Peyer's patch (tissue), 4 donors: ENCODE measurements around the gene DLAT.

Source experiments
- POLR2A ChIP-seq, 2 donors: fragments of 450-650 bp; IDR thresholded peaks; one replicate each; pipeline ENCODE4 v1.5.1; 2017; ENCODE audit warnings: antibody characterized with exemption in 2 of 2, mild to moderate bottlenecking in 2 of 2, moderate library complexity in 2 of 2
- TF ChIP-seq, protein P1 (sequence below), 6 experiments: fragments of 450-650 bp in 4 of 6; fragments of 200-600 bp in 2 of 6; sonication (generic) in 1 of 6; IDR thresholded peaks; one replicate each; pipeline ENCODE4 v1.5.1; 2017 to 2019; ENCODE audit warnings: antibody characterized with exemption in 6 of 6, mild to moderate bottlenecking in 3 of 6, moderate library complexity in 1 of 6

DNA sequence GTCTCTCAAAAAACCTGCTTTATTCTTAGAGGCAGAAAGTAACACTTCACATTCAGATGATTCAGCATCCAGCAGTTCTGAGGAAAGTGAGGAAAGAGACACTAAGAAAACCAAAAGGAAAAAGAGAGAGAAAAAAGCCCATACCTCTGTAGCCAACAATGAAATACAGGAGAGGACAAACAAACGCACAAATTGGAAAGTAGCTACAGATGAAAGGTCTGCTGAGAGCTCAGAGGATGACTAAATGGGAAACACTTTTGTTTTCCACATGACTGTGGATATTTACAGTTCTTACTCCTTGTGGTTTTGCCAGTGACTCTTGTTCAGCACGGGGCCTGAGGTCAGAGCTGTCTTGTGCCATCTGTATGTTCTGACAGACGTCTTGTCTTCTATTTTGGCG lies 57.5 kb downstream of the DLAT start:
- TF ChIP-seq, protein P1, sequence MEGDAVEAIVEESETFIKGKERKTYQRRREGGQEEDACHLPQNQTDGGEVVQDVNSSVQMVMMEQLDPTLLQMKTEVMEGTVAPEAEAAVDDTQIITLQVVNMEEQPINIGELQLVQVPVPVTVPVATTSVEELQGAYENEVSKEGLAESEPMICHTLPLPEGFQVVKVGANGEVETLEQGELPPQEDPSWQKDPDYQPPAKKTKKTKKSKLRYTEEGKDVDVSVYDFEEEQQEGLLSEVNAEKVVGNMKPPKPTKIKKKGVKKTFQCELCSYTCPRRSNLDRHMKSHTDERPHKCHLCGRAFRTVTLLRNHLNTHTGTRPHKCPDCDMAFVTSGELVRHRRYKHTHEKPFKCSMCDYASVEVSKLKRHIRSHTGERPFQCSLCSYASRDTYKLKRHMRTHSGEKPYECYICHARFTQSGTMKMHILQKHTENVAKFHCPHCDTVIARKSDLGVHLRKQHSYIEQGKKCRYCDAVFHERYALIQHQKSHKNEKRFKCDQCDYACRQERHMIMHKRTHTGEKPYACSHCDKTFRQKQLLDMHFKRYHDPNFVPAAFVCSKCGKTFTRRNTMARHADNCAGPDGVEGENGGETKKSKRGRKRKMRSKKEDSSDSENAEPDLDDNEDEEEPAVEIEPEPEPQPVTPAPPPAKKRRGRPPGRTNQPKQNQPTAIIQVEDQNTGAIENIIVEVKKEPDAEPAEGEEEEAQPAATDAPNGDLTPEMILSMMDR (IDR thresholded peaks at IDR 0.05) = no peak
- no peak for TF ChIP-seq POLR2A (IDR thresholded peaks at IDR 0.05)
